Stimulated activated CD4-positive, alpha-beta T cell treated with anti-CD3 and anti-CD28 coated beads, Interleukin-15, amount 100 ng/mL, for 24 hours (primary cell): ENCODE measurements around the gene CCNB1.
"Not testable (repeated sequence)": the region's sequence is repeated elsewhere in the genome, so short reads cannot be mapped to it uniquely, and the experiment has no call there.

Experiments used
- DNase-seq: peaks from one replicate; pipeline ENCODE4 v3.0.0-alpha.2; 2020

CCNB1 gene

DNA sequence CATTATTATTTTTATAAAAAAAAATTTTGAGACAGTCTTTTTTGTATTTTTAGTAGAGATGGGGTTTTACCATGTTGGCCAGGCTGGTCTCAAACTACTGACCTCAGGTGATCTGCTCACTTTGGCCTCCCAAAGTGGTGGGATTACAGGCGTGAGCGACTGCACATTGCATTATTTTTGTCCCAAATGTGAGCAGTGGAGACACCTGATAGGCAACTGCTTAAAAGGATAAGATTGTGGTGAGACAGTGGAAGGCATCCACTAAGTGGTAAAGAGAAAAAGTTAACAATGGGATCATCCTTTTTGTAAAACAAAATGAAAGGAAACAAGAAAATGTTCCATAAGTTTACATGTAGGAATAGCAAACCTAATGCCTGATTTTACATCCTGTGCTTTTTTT, 20.4 kb downstream of the CCNB1 start:
- no peak for DNase-seq

DNA sequence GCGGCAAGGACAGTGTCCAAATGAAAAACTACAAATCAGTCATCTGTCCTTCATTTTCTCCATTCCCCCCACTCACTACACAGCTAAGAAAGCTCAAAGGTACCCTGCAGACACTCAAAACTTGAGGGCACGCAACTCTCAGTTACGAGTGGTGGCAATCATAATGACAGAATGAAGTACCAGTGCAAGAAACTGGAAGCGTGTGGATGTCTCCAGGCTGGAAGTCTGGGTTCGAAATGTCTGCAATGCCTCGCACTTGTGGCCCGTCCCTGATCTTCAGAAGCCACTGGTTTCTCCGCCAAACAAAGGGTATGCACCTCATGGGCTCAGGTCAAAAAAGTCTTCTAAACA, 21.8 kb downstream of the CCNB1 start:
- no peak for DNase-seq

DNA sequence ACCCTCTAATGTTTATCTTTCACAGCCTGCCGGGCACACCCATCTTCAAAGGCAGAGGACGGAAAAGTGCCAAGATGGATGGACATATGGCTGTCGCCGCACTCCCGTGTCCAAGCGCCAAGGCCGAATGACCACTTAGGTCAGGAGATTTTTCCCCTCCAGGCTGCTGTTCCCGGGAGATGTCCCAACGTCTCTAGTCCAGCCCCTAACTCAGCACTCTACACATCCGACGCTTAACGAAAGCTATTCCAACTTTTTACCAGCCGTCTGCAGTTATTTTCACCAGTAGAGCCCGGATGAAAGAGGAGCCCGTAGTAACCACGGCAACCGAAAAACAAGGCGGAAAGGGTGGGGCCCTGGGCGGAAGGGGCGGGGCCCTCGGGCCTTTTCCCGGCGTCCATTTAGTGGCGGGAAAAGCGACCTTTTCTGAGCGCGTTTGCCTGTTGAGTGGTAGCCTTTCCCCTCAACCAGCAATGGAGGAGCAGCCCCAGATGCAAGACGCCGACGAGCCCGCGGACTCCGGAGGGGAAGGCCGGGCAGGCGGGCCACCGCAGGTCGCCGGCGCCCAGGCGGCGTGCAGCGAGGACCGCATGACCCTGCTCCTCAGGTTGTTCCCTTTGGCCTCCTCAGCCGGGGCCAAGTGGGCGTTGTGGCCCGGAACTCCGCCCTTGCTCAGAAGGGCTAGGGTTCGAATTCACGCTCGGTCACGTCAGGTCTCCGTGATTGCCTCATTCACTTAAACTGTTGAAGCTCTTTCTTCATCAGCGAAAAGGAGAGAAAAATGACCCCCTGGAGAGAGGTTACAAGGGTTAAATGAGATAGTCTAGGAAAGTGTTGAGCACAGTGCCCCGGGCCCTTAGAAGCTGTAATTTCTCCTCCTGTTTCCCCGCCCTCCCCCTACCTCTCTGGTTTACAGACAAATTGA, 22.5 kb downstream of the CCNB1 start, which contains the start of gene CENPH:
Gene CENPH (plus strand): TSS at position 422 of the 925 bp plus-strand sequence. CDS start 52 bp downstream, at position 474.
- DNase-seq = peak; percentile 95

DNA sequence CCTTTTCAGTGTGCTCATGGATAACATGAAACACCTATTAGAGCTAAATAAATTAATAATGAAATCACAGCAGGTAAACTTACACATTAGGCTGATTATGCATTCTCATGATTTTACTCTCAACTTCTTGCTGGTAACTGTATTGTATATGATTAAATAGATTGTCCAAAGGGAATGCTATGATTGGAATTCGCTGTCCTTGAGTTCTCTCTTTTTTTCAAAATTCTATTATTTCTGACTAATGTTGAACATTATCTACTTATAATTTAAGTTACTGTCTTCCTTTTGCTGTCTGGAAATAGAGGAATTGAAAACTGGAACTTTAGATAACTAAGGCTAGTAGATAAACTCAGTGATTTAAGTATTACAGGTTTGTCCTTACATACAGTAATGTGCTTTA, 35.5 kb downstream of the CCNB1 start:
- DNase-seq = no peak

DNA sequence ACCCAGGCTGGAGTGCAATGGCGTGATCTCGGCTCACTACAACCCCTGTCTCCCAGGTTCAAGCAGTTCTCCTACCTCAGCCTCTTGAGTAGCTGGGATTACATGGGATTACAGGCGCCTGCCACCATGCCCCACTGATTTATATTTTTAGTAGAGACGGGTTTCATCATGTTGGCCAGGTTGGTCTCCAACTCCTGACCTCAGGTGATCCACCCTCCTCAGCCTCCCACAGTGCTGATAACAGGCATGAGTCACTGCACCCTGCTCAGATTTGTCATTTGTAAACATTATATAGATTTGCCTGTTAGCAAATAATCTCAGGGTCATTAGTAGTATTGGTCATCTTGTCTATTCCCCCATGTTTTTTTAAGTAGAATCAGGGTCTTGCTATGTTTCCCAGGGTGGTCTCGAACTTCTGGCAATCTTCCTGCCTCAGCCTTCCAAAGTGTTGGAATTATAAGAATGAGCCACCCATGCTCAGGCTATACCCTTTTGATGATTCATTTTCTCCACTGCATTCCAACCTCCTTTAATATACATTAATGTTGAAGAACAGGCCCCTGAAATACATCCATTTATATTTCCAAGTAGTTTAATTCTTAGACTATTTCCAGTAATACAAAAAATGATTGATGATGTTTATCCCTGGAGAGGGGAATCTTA, 39.7 kb downstream of the CCNB1 start:
- DNase-seq = no peak

DNA sequence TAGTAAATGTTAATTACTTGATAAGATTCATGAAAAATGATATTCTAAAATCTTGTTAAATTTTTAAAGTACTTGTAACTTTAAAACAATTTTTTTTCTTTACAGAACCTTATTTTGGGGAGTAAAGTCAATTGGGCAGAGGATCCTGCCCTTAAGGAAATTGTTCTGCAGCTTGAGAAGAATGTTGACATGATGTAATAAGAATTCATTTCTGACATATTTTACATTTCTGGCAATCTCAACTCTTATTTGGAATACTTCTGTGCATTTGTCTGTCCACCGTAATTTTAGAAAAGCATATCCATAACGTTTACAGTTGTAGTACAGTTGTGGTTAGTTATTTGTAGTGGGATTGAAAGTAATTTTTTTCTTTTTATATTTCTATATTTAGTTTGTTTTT, 42.7 kb downstream of the CCNB1 start:
- DNase-seq = no peak

DNA sequence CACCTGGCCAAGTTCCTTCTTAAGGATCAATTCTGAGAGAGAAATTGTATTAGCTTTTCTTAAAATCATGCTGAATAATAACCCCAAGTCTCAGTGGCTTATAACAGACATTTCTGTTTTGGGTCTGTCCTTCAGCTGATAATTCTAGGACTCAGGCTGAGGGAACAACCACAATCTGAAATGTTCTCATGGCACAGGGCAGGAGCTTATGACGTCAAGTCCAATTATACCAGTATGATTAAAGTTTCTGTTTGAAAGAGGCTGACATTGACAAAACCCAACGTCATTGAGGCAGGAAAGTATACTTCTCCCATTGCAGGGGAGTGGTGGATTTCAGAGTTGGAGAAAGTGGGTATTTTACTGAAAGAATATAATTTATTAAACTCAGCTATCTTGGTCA, 44.2 kb downstream of the CCNB1 start:
- no peak for DNase-seq

DNA sequence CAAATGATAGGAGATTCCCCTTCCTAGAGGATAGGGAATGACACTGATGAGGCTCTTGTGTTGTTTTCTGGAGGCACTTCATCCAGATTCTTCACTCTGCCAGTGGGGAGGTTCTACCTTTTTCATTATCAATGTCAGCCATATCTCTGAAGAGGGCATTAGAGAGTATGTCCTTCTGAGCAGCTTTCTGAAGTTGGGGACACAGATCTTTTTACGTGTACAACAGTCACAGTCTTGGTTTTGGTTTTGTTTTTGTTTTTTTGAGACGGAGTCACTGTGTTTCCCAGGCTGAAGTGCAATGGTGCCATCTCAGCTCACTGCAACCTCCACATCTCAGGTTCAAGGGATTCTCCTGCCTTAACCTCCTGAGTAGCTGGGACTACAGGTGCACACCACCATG, 45.1 kb downstream of the CCNB1 start:
- no peak for DNase-seq

DNA sequence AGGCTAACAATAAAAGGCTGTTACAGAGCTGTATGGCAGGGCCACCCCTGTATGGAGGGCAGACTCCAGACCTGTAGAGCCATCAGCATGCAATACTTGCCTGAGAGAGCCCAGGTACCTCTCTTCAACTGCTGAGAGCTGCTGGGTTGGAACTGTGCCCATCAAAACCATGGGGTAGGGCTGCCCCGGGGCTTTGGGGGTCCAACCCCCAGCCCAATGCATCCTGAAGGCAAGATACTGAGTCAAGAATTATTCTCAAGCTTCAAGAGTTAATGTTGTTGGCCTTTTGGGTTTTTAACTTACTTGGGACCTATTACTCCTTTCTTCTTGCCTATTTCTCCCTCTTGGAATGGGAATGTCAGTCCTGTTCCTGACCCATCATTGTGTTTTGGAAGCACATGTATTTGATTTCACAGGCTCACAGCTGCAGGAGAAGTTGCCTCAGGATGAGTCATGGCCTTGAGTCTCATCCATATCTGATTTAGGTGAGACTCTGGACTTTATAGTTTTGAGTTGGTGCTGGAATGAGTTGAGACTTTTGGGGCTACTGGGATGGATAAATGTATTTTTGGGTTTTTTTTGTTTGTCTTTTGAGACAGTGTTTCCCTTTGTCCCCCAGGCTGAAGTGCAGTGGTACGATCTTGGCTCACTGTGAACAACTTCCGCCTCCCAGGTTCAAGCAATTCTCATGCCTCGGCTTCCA, 46.7 kb downstream of the CCNB1 start:
- DNase-seq = no peak

DNA sequence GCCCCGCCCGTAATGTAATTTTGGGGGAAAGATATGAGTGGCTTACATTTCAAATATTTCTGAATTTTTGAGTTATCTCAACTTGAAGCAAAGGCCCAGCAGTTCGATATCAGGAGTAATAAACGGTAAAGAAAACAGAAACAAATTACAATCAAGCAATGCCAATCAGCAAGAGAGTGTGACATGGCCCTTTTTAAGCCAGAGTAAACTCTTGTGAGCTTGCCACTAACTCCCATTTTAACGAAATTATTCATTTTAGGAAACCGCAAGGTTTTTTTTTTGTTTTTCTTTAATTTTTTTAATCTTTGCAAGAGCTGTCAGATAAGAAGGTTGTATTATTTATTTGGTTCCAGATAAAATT, 50.2 kb downstream of the CCNB1 start:
- DNase-seq = no peak

DNA sequence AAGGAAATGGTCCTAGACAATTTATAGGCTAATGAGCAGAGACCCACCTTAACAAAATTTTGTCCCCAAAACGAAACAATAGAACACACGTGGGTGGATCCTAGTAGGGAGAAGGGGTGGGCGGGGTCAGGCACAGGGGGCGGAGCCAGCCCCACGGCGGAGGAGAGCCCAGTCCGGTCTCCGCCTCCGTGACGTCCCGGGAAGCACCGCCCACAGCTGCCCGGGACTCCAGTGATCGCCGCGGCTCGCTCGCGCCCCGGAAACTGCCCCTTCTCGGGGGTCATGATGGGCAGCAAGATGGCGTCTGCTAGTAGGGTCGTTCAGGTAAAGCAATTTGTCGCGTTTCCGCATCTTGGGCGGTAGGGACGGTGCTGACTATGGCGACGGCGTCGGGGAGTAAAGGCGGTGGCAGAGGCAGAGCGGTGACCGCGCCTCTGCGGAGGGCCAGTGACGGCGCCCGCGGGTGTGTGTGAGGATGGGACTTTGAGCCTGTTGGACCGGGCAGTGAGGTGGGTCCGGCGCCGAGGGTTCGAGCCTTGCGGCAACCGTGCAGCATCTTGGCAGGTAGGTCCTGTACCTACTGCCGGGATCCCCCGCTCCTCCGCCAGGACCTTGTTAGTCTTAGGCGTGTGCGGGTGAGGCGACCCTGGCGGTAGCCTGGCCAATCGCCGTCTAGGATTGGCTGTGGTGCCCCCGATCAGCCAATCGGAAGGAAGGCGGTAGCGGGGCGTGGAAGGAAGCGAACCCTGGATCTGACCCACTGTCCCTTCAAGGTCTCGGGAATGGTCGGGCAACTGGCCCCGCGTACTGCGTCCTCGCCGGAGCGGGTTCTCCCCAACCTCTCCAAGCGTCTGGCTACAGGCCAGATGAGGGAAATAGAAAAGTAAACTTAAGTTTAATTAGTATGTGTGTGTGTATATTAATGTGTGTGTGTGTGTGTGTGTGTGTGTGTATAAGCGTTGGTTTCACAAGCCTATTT, 50.9 kb downstream of the CCNB1 start:
- DNase-seq = peak; percentile 97

DNA sequence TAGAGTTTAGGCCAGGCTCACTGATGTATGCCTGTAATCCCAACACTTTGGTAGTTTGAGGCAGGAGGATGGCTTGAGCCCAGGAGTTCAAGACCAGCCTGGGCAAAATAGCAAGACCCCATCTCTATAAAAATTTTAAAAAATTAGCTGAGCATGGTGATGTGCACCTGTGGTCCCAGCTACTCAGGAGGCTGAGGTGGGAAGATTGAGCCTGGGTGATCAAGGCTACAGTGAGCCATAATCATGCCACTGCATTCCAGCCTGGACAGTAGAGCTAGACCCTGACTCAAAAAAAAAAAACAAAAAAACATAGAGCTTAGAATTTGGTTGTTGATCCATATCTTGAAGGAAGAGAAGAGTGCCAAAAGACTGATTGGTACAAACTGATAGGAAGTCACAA, 53.0 kb downstream of the CCNB1 start:
- no peak for DNase-seq

DNA sequence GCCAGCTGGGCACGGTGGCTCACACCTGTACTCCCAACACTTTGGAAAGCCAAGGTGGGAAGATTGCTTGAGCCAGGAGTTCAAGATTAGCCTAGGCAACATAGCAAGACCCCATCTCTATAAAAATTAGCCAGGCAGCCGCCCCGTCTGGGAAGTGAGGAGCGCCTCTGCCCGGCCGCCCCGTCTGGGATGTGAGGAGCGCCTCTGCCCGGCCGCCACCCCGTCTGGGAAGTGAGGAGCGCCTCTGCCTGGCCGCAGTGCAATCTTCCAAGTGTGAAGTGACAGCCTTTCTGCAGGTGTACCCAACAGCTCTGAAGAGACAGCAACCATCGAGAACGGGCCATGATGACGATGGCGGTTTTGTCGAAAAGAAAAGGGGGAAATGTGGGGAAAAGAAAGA, 53.4 kb downstream of the CCNB1 start:
- not testable (repeated sequence) for DNase-seq

DNA sequence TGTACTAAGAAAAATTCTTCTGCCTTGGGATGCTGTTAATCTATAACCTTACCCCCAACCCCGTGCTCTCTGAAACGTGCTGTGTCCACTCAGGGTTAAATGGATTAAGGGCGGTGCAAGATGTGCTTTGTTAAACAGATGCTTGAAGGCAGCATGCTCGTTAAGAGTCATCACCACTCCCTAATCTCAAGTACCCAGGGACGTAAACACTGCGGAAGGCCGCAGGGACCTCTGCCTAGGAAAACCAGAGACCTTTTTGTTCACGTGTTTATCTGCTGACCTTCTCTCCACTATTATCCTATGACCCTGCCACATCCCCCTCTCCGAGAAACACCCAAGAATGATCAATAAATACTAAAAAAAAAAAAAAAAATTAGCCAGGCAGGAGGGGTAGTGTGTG, 53.9 kb downstream of the CCNB1 start:
- not testable (repeated sequence) for DNase-seq

DNA sequence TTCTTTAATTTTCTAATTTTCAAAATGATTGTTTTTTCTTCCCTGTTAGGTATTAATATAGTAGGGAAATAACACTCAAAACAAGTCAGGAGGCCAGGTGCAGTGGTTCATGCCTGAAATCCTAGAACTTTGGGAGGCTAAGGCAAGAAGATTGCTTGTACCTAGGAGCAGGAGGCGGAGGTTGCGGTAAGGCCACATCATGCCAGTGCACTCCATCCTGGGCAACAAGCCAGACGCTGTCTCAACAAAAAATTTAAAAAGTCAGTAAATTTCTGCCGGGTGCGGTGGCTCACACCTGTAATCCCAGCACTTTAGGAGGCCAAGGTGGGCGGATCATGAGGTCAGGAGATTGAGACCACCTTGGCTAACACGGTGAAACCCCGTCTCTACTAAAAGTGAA, 57.6 kb downstream of the CCNB1 start:
- DNase-seq = no peak

DNA sequence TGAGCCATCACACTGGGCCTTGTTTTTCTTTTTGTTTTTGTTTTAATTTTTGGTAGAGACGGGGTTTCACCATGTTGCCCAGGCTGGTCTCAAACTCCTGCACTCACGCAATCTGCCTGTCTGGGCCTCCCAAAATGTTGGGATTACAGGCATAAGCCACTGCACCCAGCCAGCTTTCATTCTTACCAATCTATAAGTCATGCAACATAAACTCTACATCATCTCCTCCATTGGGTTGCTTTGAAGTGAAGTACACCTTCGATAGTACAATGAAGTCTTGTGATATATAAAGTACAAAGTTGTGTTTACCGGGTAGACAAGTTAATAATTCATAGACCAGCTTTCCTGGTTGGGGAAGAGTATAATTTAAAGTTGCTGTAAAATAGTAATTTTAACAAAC, 58.9 kb downstream of the CCNB1 start:
- no peak for DNase-seq
